GM15510 (cell line): Measurements from ENCODE around the gene KISS1R.

ENCODE experiments used
- POLR2A ChIP-seq: IDR thresholded peaks from 3 replicates; pipeline ENCODE4 v1.6.1; 2011; ENCODE audit warnings: borderline replicate concordance; ENCODE audit not compliant: insufficient read length; ENCODE audit errors: extremely low read depth

Gene KISS1R

DNA sequence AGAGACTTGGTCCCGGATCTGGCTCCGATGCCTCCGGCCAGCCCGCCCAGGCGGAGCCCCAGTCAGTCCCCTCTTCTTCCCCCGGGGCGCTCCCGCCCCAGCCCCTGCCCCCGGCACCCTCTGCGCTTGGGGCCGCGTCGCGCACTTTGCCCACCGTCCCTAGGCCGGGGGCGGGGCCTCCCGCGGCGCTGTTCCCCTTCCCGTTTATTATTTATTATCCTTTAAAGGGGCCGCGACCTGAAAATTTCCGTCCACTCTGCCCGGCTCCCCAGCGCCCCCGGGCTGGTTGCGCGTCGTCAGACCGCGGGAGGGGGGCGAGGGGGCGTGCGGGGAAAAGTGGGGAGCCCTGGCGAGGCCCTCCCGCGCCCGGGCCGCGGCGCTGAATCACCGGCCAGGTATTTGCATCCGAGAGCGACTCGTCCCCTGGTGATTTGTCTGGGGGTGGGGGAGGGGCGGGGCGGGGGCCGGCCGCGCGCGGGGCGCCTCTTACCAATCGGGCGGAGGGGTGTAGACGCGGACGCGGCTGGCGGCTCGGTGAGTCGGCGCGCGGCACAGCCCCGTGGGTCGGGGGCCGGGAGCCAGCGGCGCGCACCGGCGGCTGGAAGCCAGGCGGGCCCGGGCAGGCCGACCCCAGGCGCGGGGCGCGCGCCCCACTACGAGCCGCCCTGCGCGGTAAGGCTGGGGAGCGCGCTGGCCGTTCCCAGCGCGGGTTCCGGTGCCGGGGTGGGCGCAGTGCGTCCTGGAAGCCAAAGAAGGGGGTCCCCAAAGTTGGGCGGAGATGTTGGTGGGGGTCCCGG lies 8.6 kb downstream of the KISS1R start, which contains the start of gene ARID3A:
Gene ARID3A, plus strand, starts transcription at position 510 of the 797 bp plus-strand sequence. CDS start 3,494 bp downstream, outside the sequence.
- TF ChIP-seq POLR2A = peak; percentile 76

DNA sequence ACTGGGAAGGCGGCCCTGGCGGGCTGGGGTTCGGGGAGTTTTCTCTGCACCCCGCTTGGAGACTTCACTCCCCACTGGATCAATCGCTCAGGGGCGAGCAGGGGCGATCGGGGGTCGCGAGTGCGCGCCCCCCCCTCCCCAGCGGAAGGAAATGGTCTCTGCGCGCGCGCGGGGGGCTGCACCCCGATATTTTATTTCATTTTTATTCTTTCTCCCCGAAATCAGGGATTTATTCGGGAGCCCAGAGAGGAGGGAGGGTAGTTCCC lies 9.1 kb downstream of the KISS1R start:
- TF ChIP-seq POLR2A = no peak

DNA sequence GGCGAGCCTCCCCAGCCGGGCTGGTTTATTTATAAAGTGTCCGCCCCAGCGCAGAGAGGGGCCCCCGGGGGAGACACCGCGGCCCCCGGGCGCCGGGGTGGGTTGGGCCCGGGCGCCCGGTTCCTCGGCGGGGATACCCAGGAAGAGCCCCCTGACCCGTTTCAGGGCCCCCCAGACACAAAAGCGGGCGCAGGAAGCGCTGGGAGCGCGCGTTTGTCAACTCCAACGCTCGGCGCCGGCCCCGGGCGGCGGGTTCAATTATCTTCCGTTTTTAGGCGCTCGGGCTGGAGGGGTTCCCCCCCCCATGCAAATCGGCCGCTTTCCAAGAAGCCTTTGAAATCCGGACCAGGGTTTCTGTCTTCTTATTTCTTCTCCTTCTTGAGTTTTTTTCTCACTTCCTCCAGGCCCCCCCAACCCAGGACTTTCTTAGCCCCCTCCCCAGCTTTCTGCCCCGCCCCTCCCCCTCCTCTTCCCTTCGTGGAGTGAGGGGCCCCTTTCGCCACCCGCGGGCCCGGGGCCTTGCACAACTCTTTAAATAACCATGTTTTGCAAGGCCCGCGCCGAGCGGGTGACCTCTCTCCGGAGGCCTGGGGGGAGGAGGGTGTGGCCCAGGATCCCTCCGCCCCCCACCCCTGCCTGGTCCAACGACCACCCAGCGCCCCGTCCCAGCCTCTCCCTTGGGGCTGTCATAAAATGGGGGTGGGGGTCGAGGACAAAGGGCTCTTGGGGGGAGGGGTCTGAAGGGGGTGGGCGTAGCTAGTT lies 9.6 kb downstream of the KISS1R start:
- peak; percentile 57 for TF ChIP-seq POLR2A

DNA sequence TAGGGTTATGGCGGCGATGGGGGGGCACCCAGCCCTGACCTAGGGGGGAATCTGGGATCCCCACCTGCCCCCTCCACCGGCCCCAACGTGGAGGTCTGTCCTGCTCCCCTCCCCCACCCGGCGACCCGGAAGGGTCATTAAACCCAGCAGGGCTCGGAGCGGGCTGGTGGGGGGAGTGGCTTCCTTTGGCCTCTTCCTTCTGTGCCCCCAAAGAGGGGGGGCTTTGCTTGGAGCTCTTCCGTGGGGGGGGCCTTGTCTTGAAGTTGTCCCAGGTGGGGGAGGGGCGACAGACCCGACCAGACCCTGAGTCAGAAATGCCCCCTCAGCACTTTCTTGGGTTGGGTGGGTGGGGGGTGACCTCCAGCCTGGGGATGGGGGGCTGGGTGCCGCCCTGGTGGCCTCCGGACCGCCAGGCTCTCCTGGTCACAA lies 10.2 kb downstream of the KISS1R start:
- TF ChIP-seq POLR2A = no peak

DNA sequence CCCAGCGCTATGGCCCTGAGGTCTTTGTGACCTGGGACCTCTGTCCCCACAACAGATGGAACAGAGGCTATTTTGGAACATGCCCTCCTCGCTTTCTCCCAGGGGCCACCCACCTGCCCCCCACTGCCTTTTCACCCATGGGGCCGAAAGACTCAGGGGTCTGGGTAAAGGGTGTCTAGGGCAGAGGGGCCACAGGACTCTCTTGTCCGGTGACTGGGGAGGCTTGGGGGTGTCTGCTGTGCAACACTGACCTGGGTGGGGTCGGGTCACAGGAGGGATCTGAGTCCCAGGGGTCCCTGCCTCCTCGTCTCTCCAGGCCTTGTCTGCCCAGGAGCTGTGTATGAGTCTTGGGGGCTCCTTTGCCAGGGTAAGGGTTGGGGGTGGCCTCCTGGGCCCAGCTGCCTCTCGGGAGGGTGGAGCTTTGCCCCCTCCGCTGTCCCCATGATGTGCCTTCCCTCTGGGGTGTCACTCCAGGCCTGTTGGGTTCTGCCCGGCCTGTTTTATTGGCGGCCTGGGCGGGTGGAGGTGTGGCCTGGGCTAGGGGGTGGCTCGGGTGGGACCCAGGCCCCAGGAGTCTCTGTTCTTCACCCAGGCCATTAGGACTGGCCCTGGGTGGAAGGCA lies 10.8 kb downstream of the KISS1R start:
- no peak for TF ChIP-seq POLR2A

DNA sequence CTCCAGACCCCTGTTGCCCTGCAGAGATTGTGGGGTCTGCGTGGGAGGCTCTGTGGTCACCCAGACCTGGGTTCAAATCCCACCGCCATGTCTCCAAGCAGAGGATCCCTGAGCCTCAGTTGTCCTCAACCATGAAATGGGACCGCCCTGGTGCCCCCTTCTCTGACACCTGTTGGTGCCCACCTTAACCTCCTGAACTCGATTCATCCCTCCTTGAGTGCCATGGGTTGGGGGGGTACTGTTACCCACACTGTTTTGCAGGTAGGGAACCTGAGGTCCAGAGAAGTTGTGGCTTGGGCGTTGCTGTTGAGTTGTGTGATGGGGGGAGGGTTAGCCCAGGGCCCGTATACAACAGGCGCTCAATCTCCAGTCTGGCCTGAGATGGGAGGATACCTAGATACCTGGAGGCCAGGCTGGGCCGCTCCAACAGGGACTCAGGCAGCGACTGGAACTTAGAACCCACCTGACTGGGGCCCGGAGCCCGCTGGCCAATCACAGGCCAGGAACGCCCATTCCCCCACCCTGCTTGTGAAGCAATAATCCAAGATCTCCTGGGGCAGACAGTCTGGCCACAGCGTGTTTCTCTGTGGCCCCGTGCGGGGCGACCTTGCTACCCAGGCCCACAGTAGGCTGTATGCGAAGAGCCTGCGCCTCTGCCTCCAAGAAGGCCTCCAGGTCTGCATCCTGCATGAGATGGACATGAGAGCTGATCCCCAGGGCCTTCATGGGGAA lies 11.5 kb downstream of the KISS1R start:
- TF ChIP-seq POLR2A = no peak

DNA sequence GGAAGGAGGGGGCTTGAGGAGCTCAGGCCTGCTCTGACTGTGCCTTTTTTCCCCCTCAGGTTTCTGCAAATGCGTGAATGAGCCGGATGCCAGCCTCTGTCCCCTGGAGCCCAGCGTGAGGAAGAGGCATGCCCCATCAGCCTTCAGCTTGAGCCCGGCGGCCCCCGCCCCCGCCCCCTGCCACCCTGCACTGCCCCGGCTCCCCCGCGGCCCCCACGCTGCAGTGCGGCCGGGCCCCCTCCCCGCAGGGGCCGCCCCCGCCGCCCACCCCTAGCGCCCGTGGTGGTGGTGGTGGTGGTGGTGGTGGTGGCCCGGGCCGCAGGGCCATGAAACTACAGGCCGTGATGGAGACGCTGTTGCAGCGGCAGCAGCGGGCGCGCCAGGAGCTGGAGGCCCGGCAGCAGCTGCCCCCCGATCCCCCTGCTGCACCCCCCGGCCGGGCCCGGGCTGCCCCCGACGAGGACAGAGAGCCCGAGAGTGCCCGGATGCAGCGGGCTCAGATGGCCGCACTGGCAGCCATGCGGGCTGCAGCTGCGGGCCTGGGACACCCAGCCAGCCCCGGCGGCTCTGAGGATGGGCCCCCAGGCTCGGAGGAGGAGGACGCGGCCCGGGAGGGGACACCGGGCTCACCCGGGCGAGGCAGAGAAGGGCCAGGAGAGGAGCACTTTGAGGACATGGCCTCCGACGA lies 12.2 kb downstream of the KISS1R start:
- no peak for TF ChIP-seq POLR2A

DNA sequence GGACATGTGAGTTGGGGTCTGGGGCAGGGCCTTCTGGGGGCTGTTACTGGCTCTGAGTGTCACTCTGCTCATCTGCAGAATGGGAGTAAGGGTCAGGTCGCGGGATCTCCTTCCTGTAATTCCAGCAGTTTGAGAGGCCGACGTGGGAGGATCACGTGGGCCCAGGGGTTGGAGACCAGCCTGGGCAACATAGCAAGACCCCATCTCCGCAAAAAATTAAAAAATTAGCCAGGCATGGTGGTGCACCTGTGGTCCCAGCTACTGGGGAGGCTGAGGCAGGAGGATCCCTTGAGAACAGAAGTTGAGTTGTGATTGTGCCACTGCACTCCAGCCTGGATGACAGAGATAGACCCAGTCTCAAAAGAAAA lies 12.7 kb downstream of the KISS1R start:
- TF ChIP-seq POLR2A = no peak

DNA sequence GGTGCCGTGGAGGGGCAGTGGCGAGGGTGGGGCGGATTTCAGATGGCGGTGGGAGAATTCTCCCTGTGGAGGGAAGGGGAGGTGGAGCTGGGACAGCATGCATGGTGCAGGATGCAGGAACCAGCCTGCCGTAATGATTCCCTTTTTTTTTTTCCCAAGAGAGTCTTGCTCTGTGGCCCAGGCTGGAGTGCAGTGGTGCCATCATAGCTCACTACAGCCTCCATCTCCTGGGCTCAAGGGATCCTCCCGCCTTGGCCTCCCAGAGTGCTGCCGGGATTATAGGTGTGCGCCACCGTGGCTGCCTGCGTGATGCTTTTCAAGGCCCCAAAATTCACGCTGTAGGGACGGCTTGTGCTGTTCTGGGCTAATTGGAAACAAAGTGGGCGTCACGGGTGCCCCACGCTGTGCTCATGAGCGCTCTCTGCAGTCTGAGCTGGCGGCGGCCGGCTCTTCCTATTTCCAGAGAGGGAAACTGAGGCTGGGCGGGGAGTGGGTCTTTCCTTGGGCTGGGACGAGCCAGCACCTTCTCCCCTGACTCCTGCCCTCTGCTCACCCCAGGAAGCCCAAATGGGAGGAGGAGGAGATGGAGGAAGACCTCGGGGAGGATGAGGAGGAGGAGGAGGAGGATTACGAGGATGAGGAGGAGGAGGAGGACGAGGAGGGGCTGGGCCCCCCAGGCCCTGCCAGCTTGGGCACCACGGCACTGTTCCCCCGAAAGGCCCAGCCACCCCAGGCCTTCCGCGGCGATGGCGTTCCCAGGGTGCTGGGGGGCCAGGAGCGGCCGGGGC lies 14.9 kb downstream of the KISS1R start:
- TF ChIP-seq POLR2A = no peak

DNA sequence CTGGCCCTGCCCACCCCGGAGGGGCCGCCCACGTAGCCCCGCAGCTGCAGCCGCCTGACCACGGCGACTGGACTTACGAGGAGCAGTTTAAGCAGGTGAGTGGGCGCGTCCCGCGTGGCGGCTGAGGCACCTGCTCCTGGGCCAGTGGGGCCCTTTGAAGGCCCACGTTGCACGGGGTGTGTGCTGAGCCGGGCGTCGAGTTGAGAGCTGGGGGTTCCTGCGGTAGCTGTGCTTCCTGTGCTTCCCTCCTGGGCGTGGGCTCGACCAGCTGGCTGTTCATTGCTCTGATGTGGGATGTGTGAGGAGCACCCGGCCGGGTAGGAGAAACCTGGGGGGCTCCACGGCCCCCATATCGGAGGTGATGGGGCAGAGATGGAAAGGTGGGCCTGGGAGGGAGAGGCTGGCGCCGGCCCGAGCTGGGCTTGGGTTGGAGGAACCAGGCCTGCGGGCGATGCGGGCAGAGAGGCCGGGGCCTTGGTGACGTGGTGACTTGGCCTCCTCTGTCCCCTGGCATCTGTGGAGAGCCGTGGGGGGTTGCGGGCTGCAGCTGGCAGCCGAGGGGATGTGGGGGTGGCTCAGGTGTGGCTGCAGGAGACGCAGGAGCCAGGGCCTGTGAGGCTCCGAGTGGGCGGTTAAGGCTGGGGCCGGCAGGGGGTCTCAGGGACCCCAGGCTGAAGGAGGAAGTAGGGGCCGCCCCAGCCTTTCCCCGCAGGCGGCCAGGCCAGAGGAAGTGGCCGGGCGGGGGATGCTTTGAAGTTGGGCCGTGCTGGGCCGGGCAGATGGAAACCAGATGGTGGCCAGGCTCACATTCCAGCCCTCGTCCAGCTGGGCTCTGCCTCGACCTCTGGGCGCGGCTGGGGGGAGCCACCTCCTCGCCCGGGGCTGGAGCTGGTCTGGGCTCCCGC lies 15.8 kb downstream of the KISS1R start:
- no peak for TF ChIP-seq POLR2A

DNA sequence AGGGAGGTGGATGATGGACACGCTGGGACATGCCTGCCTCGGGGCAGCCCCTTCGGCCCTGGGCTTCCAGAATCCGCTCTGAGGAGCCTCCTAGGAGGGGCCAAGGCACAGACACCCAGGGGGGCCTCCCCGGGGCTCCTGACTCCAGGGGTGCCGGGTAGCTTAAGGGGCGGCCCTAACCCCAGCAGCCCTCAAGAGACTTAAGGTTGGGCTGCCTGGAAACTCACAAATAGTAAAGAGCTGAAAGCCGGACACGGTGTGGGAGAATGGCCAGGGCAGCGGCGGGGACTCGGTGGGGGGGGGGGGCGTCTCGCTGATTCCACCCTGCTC lies 16.4 kb downstream of the KISS1R start:
- no peak for TF ChIP-seq POLR2A

DNA sequence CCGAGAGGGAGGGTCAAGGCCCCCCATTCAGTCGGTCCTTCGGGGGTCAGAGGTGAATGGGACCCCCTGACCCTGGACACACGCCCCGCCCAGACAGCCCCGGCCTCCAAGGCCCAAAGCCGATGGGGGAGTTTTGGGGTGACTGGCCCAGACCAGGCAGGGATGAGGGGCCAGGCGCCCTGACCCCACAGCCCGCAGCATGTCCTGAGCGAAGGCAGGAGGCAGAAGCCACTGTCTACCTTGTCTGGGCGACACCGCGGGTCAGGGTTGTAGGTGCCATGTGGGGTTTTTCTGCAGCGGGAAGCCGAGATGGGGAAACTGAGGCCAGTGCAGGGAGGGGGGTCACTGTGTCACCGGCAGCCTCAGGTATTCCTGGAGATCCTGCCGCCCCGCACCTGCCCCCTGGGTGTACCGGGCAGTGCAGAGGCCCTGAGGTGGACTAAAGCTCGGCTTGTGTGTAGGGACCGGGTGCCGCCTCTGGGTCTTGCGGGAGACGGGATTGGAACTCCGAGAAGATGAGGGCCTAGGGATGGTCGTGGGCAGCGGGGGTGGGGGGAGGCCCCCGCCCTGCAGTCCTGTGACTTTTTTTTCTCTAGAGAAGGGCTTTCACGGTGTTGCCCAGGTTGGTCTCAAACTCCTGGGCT lies 17.2 kb downstream of the KISS1R start:
- TF ChIP-seq POLR2A = no peak
